ENCODE measurements around the gene FARP1. TPM values are rescaled to one million over a fixed set of nuclear protein-coding genes. Genes with fewer than 3 reads are reported as not detected.

FARP1 gene
- total RNA-seq, 1 donor from 2014 or later = 110 TPM

DNA sequence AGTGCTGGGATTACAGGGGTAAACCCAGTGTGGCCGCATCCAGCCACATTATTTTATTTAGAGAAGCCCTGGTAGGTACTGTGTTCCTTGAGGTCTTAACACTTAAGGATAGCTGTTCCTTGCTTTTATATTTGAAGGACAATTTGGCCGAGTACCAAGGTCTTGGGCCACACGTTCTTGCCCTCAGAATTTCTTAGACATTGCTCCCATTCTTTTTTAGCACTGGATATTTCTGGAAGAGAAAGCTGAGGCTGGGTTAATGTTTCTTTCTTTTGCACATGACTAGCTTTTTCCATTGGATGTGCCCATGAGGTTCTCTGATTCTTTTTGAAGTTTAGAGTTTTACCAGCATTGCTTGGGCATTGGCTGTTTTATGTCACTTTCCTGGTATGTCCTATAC lies 39.7 kb downstream of the FARP1 start:
- ATAC-seq (no peak), DNase-seq (no peak)
- H3K4me1 ChIP-seq = peaks cover 4% of the 10 kb centered on the region
- TF ChIP-seq, protein P1, sequence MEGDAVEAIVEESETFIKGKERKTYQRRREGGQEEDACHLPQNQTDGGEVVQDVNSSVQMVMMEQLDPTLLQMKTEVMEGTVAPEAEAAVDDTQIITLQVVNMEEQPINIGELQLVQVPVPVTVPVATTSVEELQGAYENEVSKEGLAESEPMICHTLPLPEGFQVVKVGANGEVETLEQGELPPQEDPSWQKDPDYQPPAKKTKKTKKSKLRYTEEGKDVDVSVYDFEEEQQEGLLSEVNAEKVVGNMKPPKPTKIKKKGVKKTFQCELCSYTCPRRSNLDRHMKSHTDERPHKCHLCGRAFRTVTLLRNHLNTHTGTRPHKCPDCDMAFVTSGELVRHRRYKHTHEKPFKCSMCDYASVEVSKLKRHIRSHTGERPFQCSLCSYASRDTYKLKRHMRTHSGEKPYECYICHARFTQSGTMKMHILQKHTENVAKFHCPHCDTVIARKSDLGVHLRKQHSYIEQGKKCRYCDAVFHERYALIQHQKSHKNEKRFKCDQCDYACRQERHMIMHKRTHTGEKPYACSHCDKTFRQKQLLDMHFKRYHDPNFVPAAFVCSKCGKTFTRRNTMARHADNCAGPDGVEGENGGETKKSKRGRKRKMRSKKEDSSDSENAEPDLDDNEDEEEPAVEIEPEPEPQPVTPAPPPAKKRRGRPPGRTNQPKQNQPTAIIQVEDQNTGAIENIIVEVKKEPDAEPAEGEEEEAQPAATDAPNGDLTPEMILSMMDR (IDR thresholded peaks at IDR 0.05) = no peak
- no peaks in the 10 kb centered on the region for H3K27me3 ChIP-seq (ENCODE audit: low read depth)
- intact Hi-C loops (cut with DNase I) = no loop called here
- no peak overlapping the region for H3K27ac ChIP-seq
- no peak overlapping the region for H3K4me3 ChIP-seq
- no peaks in the 10 kb centered on the region for H3K36me3 ChIP-seq
- H3K9me3 ChIP-seq = no peaks in the 10 kb centered on the region

DNA sequence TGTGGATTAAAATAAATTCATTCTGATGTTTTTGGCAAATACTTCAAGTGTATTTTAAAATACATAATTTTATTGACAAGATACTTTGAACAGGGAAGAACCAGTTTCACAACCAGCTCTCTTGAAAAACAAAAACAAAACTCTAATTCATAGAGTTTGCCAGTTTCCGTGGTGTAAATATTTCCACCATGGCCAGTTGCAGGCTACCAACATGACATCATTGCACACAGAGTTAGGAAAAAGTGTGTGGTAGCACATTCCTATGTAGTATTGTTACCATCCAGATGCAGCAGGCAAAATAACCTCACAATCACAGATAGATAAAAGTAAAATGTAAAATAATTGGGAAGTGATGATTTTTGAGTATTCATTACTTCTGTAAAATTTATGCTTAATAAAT lies 41.9 kb downstream of the FARP1 start:
- no peaks in the 10 kb centered on the region for H3K9me3 ChIP-seq
- ATAC-seq = no peak
- intact Hi-C loops (cut with DNase I) = no loop called here
- DNase-seq = no peak
- H3K4me1 ChIP-seq = peaks cover 12% of the 10 kb centered on the region
- TF ChIP-seq, protein P1 (IDR thresholded peaks at IDR 0.05) = no peak
- H3K27me3 ChIP-seq (ENCODE audit: low read depth) = no peaks in the 10 kb centered on the region
- no peaks in the 10 kb centered on the region for H3K36me3 ChIP-seq
- no peak overlapping the region for H3K27ac ChIP-seq
- H3K4me3 ChIP-seq = no peak overlapping the region

DNA sequence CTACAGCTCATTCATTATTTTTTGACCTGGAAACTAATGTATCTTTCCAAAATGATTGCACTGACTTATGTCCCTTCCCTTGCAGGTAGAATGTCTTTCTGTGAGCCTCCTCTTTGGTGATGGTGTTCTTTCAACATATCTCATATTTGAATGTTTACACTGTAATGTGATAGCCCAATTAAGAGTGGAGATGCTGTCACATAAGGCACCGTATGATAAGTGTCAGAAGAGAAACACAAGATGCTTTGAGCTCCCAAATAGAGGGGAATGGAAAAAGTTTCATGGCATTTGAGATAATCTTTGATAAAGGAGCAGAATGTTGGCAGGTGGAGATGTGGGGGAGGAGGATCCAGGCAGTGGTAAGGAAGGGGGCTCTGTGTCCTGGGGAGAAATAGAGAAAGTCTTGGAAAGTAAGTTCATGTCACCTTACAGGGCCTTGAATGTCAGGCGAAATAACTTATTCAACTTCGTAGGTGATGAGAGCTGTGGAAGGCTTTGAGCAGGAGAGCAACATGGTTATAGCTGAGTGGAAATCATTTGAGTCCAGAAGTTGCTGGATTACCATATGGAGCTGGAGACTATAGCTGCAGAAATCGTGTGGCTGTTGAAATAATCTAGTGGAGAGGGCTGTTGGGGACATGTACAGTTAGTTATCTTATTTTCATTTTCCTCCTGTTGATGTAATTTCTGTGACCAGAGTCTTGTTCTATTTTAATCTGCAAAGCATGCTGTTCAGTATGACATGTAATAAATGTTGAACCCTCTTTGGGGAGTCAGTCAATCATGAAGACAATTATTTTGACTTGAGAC lies 44.5 kb downstream of the FARP1 start:
- TF ChIP-seq, protein P1 (IDR thresholded peaks at IDR 0.05) = no peak
- peaks cover 23% of the 10 kb centered on the region for H3K4me1 ChIP-seq
- H3K27ac ChIP-seq = no peak overlapping the region
- no peaks in the 10 kb centered on the region for H3K36me3 ChIP-seq
- no peak overlapping the region for H3K4me3 ChIP-seq
- ATAC-seq (no peak), DNase-seq (no peak)
- H3K9me3 ChIP-seq = no peaks in the 10 kb centered on the region
- intact Hi-C loops (cut with DNase I) = no loop called here
- H3K27me3 ChIP-seq (ENCODE audit: low read depth) = no peaks in the 10 kb centered on the region

DNA sequence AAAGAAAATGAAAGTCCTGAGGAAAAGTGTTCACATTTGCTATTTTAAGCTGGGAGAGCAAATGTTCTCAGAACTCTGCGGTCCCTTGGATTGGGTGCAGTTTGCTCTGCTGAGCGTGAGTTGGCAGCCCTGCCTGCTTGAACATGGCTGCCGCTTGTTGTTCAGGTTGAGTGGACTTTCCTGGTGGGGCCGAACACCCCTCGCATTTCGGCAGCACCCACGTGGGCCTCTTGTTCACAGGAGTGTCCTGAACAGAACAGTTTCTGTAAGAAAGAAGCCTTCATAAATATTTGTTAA lies 45.0 kb downstream of the FARP1 start:
- intact Hi-C loops (cut with DNase I) = no loop called here
- no peaks in the 10 kb centered on the region for H3K36me3 ChIP-seq
- no peaks in the 10 kb centered on the region for H3K27me3 ChIP-seq (ENCODE audit: low read depth)
- no peak overlapping the region for H3K27ac ChIP-seq
- TF ChIP-seq, protein P1 (IDR thresholded peaks at IDR 0.05) = no peak
- ATAC-seq (no peak), DNase-seq (no peak)
- H3K4me3 ChIP-seq = no peak overlapping the region
- peaks cover 23% of the 10 kb centered on the region for H3K4me1 ChIP-seq
- H3K9me3 ChIP-seq = no peaks in the 10 kb centered on the region

DNA sequence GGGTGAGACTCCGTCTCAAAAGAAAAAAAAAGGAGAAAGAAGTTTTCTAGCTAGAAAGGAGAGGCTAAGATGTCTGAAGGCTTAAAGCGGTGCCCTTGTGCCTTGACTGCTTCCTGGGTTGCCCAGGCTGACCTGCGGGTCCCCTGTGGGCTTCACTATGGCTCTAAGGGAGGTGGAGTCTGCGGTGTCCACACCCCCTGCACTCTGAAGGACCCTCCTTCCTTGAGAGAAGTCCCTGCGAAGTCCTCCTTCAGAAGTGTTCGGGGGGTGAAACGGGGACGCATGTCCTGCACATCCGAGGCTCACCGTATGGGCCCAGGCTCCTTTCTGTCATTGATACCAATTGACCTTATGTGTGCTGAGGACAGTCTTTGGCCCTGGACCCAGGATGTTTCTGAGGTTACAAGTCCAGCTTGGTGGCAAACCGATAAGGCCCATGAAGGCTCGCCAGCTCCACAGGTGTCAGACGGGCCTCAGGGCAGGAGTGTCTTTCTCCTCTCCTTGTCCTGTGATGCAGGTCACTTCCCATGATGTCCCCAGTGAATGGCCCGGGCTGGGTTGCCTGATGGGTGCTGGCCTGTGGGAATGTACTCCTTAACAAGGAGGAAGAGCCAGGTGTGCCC lies 45.8 kb downstream of the FARP1 start:
- Histone ChIP-seq H3K4me3 (no peak overlapping the region), H3K27ac (no peak overlapping the region), H3K4me1 (peaks cover 23% of the 10 kb centered on the region), H3K27me3 (ENCODE audit: low read depth) (no peaks in the 10 kb centered on the region), H3K9me3 (no peaks in the 10 kb centered on the region), H3K36me3 (no peaks in the 10 kb centered on the region)
- intact Hi-C loops (cut with DNase I) = no loop called here
- ATAC-seq (peak; percentile 14 to 21), DNase-seq (no peak)
- TF ChIP-seq, protein P1 (IDR thresholded peaks at IDR 0.05) = no peak

Data from lower lobe of right lung (tissue), 2 donors.